NB4 (cell line): ENCODE measurements around the gene BCL2L13.

Source experiments
- DNase-seq: peaks from one replicate; pipeline ENCODE4 v3.0.0; 2010; ENCODE audit warnings: low read depth
- H3K4me3 ChIP-seq: one replicate; pipeline ENCODE4 v1.5.1; 2011; ENCODE audit warnings: mild to moderate bottlenecking, low read depth, low read length, moderate library complexity
- MYC ChIP-seq: IDR thresholded peaks from 2 replicates; pipeline ENCODE4 v1.6.1; 2011; ENCODE audit warnings: low read depth, low read length
- POLR2A ChIP-seq: IDR thresholded peaks from 2 replicates; pipeline ENCODE4 v1.6.1; 2011; ENCODE audit warnings: mild to moderate bottlenecking; ENCODE audit not compliant: insufficient read length; ENCODE audit errors: extremely low read depth
- TF ChIP-seq, protein P1 (sequence below): IDR thresholded peaks from one replicate; pipeline ENCODE4 v1.5.1; 2012; ENCODE audit warnings: low read depth, low read length
- TF ChIP-seq, protein P2 (sequence below): IDR thresholded peaks from 2 replicates; pipeline ENCODE4 v1.6.1; 2011; ENCODE audit warnings: low read depth, low read length

BCL2L13 gene

DNA sequence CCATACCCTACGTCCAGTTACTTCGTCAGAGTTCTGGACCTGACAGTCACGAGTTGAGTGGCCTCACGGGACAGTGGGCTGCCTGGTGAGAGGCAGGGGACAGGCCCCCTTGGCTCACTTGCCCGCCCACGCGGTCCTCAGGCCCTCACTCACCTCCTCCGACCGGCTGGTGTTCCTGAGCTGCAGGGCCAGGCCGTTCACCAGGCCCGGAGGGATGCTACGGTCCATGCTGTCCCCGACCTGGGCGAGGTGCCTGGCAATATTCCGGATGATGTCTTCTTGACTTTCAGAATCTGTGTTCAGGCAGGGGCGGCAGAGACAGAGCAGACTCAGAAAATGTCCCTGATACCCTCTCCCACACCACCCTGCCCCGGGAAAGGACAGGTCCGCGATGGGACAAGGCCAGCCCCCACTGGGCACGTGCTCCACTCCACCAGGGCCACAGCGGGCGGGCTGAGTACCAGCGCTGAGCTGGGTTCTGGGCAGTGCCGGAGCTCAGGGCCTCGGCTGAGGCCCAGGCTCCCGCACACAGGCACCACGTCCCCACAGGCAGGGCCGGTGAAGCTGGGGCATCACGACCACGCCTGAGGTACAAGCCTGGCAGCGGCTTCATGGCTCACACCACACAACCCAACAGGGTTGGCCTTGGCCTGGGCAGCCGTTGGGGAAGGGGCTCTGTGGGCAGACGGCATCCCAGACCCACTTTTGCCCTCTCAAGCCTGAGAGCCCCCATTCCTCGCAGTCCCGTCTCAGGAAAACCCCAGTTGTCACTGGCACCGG is 100.8 kb downstream of the BCL2L13 start:
- no peak overlapping the region for H3K4me3 ChIP-seq
- DNase-seq = no peak
- TF ChIP-seq, protein P1, sequence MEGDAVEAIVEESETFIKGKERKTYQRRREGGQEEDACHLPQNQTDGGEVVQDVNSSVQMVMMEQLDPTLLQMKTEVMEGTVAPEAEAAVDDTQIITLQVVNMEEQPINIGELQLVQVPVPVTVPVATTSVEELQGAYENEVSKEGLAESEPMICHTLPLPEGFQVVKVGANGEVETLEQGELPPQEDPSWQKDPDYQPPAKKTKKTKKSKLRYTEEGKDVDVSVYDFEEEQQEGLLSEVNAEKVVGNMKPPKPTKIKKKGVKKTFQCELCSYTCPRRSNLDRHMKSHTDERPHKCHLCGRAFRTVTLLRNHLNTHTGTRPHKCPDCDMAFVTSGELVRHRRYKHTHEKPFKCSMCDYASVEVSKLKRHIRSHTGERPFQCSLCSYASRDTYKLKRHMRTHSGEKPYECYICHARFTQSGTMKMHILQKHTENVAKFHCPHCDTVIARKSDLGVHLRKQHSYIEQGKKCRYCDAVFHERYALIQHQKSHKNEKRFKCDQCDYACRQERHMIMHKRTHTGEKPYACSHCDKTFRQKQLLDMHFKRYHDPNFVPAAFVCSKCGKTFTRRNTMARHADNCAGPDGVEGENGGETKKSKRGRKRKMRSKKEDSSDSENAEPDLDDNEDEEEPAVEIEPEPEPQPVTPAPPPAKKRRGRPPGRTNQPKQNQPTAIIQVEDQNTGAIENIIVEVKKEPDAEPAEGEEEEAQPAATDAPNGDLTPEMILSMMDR = no peak
- TF ChIP-seq, protein P2, sequence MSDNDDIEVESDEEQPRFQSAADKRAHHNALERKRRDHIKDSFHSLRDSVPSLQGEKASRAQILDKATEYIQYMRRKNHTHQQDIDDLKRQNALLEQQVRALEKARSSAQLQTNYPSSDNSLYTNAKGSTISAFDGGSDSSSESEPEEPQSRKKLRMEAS = no peak
- no peak for TF ChIP-seq MYC
- TF ChIP-seq POLR2A = no peak

DNA sequence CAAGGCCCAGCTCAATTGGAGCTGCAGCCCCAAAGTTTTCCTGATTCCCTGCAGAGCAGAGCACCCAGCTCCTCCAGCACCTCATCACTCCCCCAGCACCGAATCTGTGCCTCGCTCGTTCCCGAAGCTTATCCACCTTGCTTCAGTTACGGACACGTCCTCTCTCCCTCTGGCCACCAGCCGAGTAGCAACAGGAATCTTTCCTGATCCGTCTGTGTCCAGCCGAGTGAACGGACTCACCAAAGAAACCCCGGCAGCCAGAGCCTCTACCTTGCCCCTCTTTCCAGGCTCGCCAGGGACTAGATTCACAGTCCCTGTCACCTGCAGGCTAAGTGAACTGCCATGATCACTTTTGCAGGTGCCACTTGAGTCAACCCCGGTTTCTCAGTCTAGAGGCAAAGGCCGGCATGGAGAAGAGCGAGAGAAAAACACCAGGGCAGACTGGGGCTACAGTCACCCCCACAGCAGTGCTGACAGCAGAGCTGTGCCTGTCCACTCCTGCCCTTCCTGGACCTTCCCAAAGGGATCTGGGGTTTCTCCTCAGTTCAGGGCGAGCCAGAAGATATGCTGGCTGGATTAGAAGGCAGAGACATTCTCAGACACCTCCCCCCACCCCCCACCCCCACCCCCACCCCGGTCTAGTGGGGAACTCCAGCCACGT is 103.4 kb downstream of the BCL2L13 start:
- no peak overlapping the region for H3K4me3 ChIP-seq
- no peak for DNase-seq
- TF ChIP-seq POLR2A (no peak), MYC (no peak)
- TF ChIP-seq, protein P2 = no peak
- TF ChIP-seq, protein P1 = no peak

DNA sequence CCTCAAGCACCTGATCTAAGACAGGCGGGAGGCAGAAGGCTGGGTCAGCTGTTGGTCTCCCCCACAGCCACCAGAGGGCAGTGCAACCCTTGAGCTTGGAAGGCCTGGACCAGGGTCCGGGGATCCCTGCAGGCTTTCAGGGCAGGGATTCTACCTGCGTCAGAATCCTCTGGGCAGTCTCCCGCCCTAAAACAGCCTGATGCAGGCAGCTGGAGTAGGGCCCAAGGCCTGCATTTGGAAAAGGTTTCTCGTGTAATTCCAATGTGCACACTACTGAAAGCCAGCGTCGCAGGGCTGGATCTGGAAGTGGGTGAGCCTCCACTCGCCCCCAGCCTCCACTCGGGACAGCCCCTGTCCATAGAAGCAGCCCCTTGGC is 104.0 kb downstream of the BCL2L13 start:
- DNase-seq = peak; percentile 70
- TF ChIP-seq POLR2A = no peak
- TF ChIP-seq, protein P1 = peak; percentile 78

DNA sequence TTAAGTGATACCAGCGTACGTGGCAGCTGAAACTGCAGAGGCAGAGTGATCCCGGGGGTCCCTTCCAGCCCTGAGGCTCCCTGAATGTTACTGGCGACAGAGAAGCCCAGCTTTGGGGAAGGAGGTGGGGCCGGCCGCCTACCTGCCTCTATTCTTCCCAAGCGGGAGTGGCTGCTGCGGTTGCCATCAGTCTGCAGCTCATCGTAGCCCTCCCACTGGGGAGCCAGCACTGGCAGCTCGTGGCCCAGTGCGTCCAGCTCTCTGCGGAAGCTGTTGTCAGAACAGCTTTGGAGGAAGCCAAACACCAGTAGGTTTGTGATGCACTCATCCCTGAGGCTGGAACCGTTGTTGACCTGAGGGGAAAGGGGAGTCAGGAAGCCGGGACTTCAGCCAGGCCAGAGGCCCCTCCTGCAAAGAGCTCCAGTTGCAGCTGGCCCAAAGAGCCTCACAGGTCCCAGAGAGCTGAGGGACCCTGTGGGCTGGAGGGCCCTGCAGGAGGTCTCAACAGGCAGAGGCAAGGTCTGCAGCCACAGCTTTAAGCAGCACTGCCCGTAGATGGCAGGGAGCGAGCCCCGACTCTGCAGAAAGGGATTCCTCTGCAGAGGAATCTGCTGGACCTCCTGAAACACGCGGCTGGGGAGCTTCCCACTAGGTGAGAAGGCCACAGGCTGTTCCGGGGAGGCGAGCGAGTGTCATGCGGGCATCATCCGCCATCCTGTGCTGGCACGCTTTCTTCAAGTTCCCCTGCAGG is 105.3 kb downstream of the BCL2L13 start:
- no peak for DNase-seq
- no peak overlapping the region for H3K4me3 ChIP-seq
- TF ChIP-seq MYC = no peak
- TF ChIP-seq, protein P1 = no peak
- TF ChIP-seq, protein P2 = no peak
- no peak for TF ChIP-seq POLR2A

More for the DNA sequence above, 104.0 kb downstream of the BCL2L13 start:
- H3K4me3 ChIP-seq = no peak overlapping the region

DNA sequence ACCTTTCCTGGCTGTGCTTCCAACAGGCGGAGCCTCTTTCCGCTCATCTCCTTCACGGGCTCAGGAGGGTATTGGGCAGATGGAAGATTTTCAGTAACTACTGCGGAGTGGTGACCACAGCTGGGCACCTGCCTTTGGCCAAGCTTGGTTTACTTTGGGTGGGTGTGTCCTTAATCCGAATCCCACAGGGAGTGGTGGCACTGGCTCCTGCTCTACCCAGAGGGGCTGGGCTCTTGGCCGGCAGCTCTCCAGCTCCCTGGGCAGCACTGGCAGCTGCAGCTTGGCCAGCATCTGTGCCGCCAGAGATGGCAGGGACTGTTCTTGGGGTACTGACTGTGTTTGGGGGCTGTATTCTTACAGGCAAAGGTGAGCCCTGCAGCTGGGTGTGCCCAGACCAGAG is 105.9 kb downstream of the BCL2L13 start:
- TF ChIP-seq, protein P1 = no peak
- TF ChIP-seq, protein P2 = no peak
- TF ChIP-seq POLR2A = no peak
- TF ChIP-seq MYC = no peak
- DNase-seq = no peak
- no peak overlapping the region for H3K4me3 ChIP-seq
